K562 (cell line): Measurements from ENCODE around the gene FRMD1. TPM values are rescaled to one million over a fixed set of nuclear protein-coding genes. Genes with fewer than 3 reads are reported as not detected.

Experiments
- ATAC-seq: fragments of 200-7000 bp; cut with Tn5 transposase; 3 replicates; pipeline ENCODE4 v1.9.1; 2020; ENCODE audit warnings: moderate library complexity
- BruUV-seq: library from RNA; stranded (reverse); fragments of 400-500 nt; replicated peaks from 2 replicates; lab custom pipeline; 2021; lab: Mats Ljungman, UMichigan
- CTCF ChIA-PET: fragments of 300-600 bp; formaldehyde crosslinking; extraction: SDS; loops from one replicate; lab custom pipeline; 2021; ENCODE audit warnings: low intra/inter-chr PET ratio; lab: Yijun Ruan, JAX
- POLR2A ChIA-PET: fragments of 300-600, 350-650 bp; sonication (Branson Sonifier 250); formaldehyde crosslinking; extraction: SDS; loops from one replicate; lab custom pipeline; 2021; ENCODE audit warnings: antibody characterized with exemption, inconsistent platforms; lab: Yijun Ruan, JAX
- DNase-seq, 4 experiments: peaks; one replicate each; pipeline versions ENCODE4 v3.0.0 to v3.0.0-alpha.2; 2011 to 2018; ENCODE audit warnings: low spot score in 3 of 4, mixed read lengths in 3 of 4; ENCODE audit errors: extremely low read depth in 1 of 4
- FAIRE-seq: peaks from 2 replicates; lab custom pipeline; 2011; peaks lifted over from hg19 to GRCh38; lab: Jason Lieb, UNC
- H2AFZ ChIP-seq: 2 replicates; pipeline ENCODE4 v1.6.0; 2011; ENCODE audit warnings: low read depth, low read length, control low read depth, inconsistent platforms
- H3K27ac ChIP-seq: fragments of 200-600 bp; 3 replicates; pipeline ENCODE4 v1.8.0; 2011; ENCODE audit warnings: low read depth, mild to moderate bottlenecking, control low read depth, inconsistent platforms, low read length, moderate library complexity, mixed read lengths; ENCODE audit errors: extremely low read depth
- H3K27me3 ChIP-seq, 2 experiments: fragments of 300-600 bp in 1 of 2; 2 replicates in 1 of 2; 3 replicates in 1 of 2; pipeline versions ENCODE4 v1.6.0 to v1.8.0; 2011; ENCODE audit warnings: inconsistent platforms in 2 of 2, low read length in 2 of 2, mild to moderate bottlenecking in 1 of 2, mixed read lengths in 1 of 2, moderate library complexity in 1 of 2; ENCODE audit not compliant: control insufficient read depth in 2 of 2, insufficient read depth in 2 of 2
- H3K36me3 ChIP-seq: fragments of 300-600 bp; 3 replicates; pipeline ENCODE4 v1.8.0; 2011; ENCODE audit warnings: mild to moderate bottlenecking, low read length, inconsistent platforms; ENCODE audit not compliant: control insufficient read depth, insufficient read depth
- H3K4me1 ChIP-seq, 2 experiments: fragments of 200-600 bp in 1 of 2; replicated peaks in 1 of 2; 2 replicates in 1 of 2; 3 replicates in 1 of 2; pipeline versions ENCODE4 v1.5.1 to v1.8.0; 2011; ENCODE audit warnings: inconsistent platforms in 2 of 2, low read length in 2 of 2, mild to moderate bottlenecking in 1 of 2, mixed read lengths in 1 of 2, moderate library complexity in 1 of 2; ENCODE audit not compliant: control insufficient read depth in 2 of 2, insufficient read depth in 2 of 2
- H3K4me2 ChIP-seq: 2 replicates; pipeline ENCODE4 v1.6.1; 2011; ENCODE audit warnings: low read length, control low read depth, inconsistent platforms, mixed read lengths; ENCODE audit not compliant: insufficient read depth
- H3K4me3 ChIP-seq: fragments of 200-600 bp; sonication (generic), shearing (Covaris generic); 2 replicates; pipeline ENCODE4 v1.5.1; 2016; ENCODE audit warnings: control low read depth, inconsistent platforms
- H3K79me2 ChIP-seq: fragments of 200-600 bp; 3 replicates; pipeline ENCODE4 v1.8.0; 2011; ENCODE audit warnings: low read length, inconsistent platforms; ENCODE audit not compliant: control insufficient read depth, insufficient read depth
- H3K9ac ChIP-seq, 2 experiments: 2 replicates each; pipeline versions ENCODE4 v1.6.0 to v1.6.1; 2011; ENCODE audit warnings: low read depth in 2 of 2, low read length in 2 of 2, control low read depth in 1 of 2, inconsistent platforms in 1 of 2, mild to moderate bottlenecking in 1 of 2, mixed read lengths in 1 of 2; ENCODE audit not compliant: insufficient read depth in 1 of 2
- H3K9me1 ChIP-seq: one replicate; pipeline ENCODE4 v1.6.0; 2011; ENCODE audit warnings: inconsistent platforms, mild to moderate bottlenecking, low read length, moderate library complexity; ENCODE audit not compliant: control insufficient read depth, insufficient read depth
- H3K9me3 ChIP-seq: replicated peaks from 2 replicates; pipeline ENCODE4 v1.5.1; 2011; ENCODE audit warnings: low read depth, low read length, inconsistent platforms; ENCODE audit not compliant: control insufficient read depth, insufficient read depth
- H4K20me1 ChIP-seq: replicated peaks from 2 replicates; pipeline ENCODE4 v1.6.1; 2011; ENCODE audit warnings: low read length, inconsistent platforms, mixed read lengths; ENCODE audit not compliant: control insufficient read depth, insufficient read depth
- CBX8 ChIP-seq: fragments of 200-600 bp; sonication (generic); IDR thresholded peaks from 2 replicates; pipeline ENCODE4 v1.6.1; 2012; ENCODE audit warnings: borderline replicate concordance, mixed run types, low read depth, mild to moderate bottlenecking, moderate library complexity, mixed read lengths, low read length, control low read depth, inconsistent platforms; ENCODE audit not compliant: poor library complexity, severe bottlenecking; ENCODE audit errors: extremely low read depth
- EHMT2 ChIP-seq: fragments of 450-650 bp; IDR thresholded peaks from 2 replicates; pipeline ENCODE4 v1.6.1; 2018; ENCODE audit warnings: antibody characterized with exemption
- ESRRA ChIP-seq: fragments of 450-650 bp; IDR thresholded peaks from 2 replicates; pipeline ENCODE4 v1.6.1; 2014; ENCODE audit warnings: low read depth, mild to moderate bottlenecking, moderate library complexity, borderline replicate concordance
- FOXA1 ChIP-seq: fragments of 450-650 bp; IDR thresholded peaks from 2 replicates; pipeline ENCODE4 v1.6.1; 2016; ENCODE audit warnings: mild to moderate bottlenecking, borderline replicate concordance
- FOXK2 ChIP-seq, 2 experiments: fragments of 450-650 bp; IDR thresholded peaks in 1 of 2; conservative IDR thresholded peaks in 1 of 2; 2 replicates each; pipeline ENCODE4 v1.6.1; 2016; ENCODE audit warnings: low read depth in 2 of 2, mild to moderate bottlenecking in 1 of 2
- FOXP1 ChIP-seq: sonication (generic); formaldehyde crosslinking; IDR thresholded peaks from 2 replicates; pipeline ENCODE4 v1.8.0; 2022; ENCODE audit warnings: mild to moderate bottlenecking, missing genetic modification reagents
- MCM3 ChIP-seq: fragments of 450-650 bp; IDR thresholded peaks from 2 replicates; pipeline ENCODE4 v1.6.1; 2016
- MED1 ChIP-seq: sonication (generic); formaldehyde crosslinking; IDR thresholded peaks from 2 replicates; pipeline ENCODE4 v1.8.1; 2023; ENCODE audit warnings: missing genetic modification reagents, borderline replicate concordance
- NBN ChIP-seq: fragments of 450-650 bp; IDR thresholded peaks from 2 replicates; pipeline ENCODE4 v1.6.1; 2016; ENCODE audit warnings: low read depth, mild to moderate bottlenecking
- NFRKB ChIP-seq: fragments of 450-650 bp; IDR thresholded peaks from 2 replicates; pipeline ENCODE4 v1.6.1; 2016; ENCODE audit warnings: low read depth
- NR2F6 ChIP-seq: fragments of 450-650 bp; formaldehyde crosslinking; IDR thresholded peaks from 2 replicates; pipeline ENCODE4 v1.4.0; 2020; ENCODE audit warnings: mild to moderate bottlenecking
- RFX1 ChIP-seq: fragments of 450-650 bp; IDR thresholded peaks from 2 replicates; pipeline ENCODE4 v1.6.1; 2016; ENCODE audit warnings: mild to moderate bottlenecking, moderate library complexity
- TAF1 ChIP-seq: IDR thresholded peaks from 2 replicates; pipeline ENCODE4 v1.6.1; 2011; ENCODE audit warnings: mild to moderate bottlenecking, low read length, moderate library complexity; ENCODE audit not compliant: insufficient read depth, control insufficient read depth, severe bottlenecking; ENCODE audit errors: extremely low read depth
- TRIM24 ChIP-seq, 2 experiments: fragments of 450-650 bp; IDR thresholded peaks; 2 replicates each; pipeline ENCODE4 v1.6.1; 2016
- ZKSCAN3 ChIP-seq: fragments of 250-450 bp; sonication (Bioruptor Pico); IDR thresholded peaks from 2 replicates; pipeline ENCODE4 v1.4.0; 2020
- ZNF347 ChIP-seq: fragments of 450-650 bp; formaldehyde crosslinking; IDR thresholded peaks from 2 replicates; pipeline ENCODE4 v1.4.0; 2020; ENCODE audit warnings: low read depth, mild to moderate bottlenecking, moderate library complexity
- ZSCAN32 ChIP-seq: fragments of 450-650 bp; formaldehyde crosslinking; IDR thresholded peaks from 2 replicates; pipeline ENCODE4 v1.4.0; 2020; ENCODE audit warnings: mild to moderate bottlenecking, moderate library complexity
- WGBS: fragments of 100-300 bp; shearing (Covaris generic); methylation state at CpG from one replicate; pipeline ENCODE4 v1.1.6; 2016; ENCODE audit warnings: low coverage, mixed read lengths; ENCODE audit not compliant: insufficient coverage; ENCODE audit errors: missing lambda C conversion rate; 5-methylcytosine and 5-hydroxymethylcytosine counted together
- in situ Hi-C: fragments of 300-500 bp; cut with MboI; formaldehyde crosslinking; loops from 4 replicates; pipeline ENCODE4 v1.15.0; 2018; ENCODE audit warnings: inconsistent platforms, mixed read lengths
- intact Hi-C: fragments of 100-400 bp; cut with micrococcal nuclease; formaldehyde crosslinking; loops from 2 replicates; pipeline ENCODE4 v1.14.2; 2022
- polyA plus RNA-seq, 8 experiments: library from polyadenylated mRNA; depleted of rRNA in 4 of 8; stranded (reverse) in 5 of 8; unstranded in 3 of 8; fragments of >200 nt; fragmentation: Nextera tagmentation in 2 of 8; fragmentation: Illumina TruSeq in 1 of 8; extraction: Ambion mirVana in 2 of 8; extraction: Trizol in 1 of 8; gene quantifications; 2 replicates each; pipeline versions ENCODE4 v1.2.1 to v1.2.3, GENCODE V29; 2011 to 2014; ENCODE audit warnings: inconsistent platforms in 1 of 8, missing spikeins in 1 of 8
- total RNA-seq, 7 experiments: library from RNA; depleted of rRNA in 6 of 7; stranded (reverse); fragments of >200 nt in 6 of 7; fragmentation: Illumina TruSeq in 2 of 7; extraction: Trizol in 2 of 7; gene quantifications; 2 replicates each; pipeline versions ENCODE4 v1.2.1 to v1.2.3, GENCODE V29; 2011 to 2021; ENCODE audit warnings: low replicate concordance in 1 of 7
- TF ChIP-seq, protein P1 (sequence below): fragments of 250-450 bp; sonication (Bioruptor Pico); IDR thresholded peaks from 2 replicates; pipeline ENCODE4 v1.8.0; 2021; ENCODE audit warnings: moderate library complexity, mild to moderate bottlenecking, inconsistent platforms
- TF ChIP-seq, protein P2 (sequence below): IDR thresholded peaks from 3 replicates; pipeline ENCODE4 v1.6.1; 2011; ENCODE audit warnings: borderline replicate concordance, mild to moderate bottlenecking, moderate library complexity; ENCODE audit not compliant: insufficient read length; ENCODE audit errors: extremely low read depth
- TF ChIP-seq, protein P3 (sequence below): IDR thresholded peaks from 3 replicates; pipeline ENCODE4 v1.6.1; 2011; ENCODE audit warnings: borderline replicate concordance, mild to moderate bottlenecking; ENCODE audit not compliant: insufficient read length, insufficient read depth

FRMD1 gene
- total and polyA plus RNA-seq, 9 of the 15 experiments (the other 6 are each of a cell fraction or from before 2014, with no cell fraction given): 0.01 to 0.04 (median 0.01) TPM; not detected in 6

DNA sequence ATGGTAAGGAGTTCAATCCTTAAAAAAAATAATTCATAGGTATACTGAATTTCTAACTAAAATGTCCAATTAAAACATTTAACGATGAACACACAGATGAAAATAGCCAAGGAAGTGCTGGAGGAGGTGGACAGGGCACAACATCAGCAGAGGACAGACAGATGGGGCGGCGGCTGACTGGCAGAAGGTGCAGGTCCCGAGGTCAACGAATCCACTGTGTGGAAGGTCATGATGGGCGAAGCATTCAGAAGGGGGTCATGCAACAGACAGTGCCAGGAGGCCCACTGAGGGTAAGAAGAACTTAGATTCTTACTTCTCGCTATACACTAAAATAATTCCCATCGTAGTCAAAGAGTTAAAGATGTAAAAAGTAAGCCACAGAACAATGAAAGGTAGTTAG lies 34.2 kb upstream of the FRMD1 start (continued):
- no peak for TF ChIP-seq NFRKB
- TF ChIP-seq, protein P1, sequence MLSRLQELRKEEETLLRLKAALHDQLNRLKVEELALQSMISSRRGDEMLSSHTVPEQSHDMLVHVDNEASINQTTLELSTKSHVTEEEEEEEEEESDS: no peak
- no peak for TF ChIP-seq ZSCAN32 (CRISPR knock-in tag)
- TF ChIP-seq ZNF347 (CRISPR knock-in tag): no peak
- TF ChIP-seq FOXP1 (CRISPR knock-in tag): no peak
- TF ChIP-seq TRIM24 (IDR thresholded peaks at IDR 0.05): no peak
- no peak for TF ChIP-seq FOXK2 (conservative IDR thresholded peaks at IDR 0.05 in 1 of 2, IDR thresholded peaks at IDR 0.05 in 1 of 2; ENCODE audit: low read depth in 2 of 2)
- no peak for TF ChIP-seq ZKSCAN3 (CRISPR knock-in tag)

DNA sequence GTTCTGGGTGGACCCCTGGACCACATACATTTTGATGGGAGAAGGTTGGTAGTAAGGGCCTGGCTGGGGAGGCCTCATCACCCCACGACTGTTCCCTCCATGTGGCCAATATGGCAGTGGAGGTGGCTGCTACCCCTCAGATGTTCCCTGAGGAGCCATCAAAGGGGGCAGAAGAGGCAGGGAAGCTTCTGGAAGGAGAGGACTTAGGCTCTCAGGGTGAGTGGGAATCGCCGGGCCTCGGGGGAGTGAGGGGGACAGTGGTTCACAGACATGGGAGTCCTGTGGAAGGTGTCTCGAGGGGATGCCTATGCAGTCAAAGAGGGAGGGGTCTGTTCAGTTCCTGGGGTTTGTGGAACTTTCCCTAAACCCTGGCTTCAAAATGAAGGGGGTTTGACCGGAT lies 32.9 kb upstream of the FRMD1 start:
- Histone ChIP-seq H4K20me1 (no peaks in the 10 kb centered on the region), H3K4me2 (no peak overlapping the region), H3K9me1 (no peaks in the 10 kb centered on the region), H3K4me3 (no peak overlapping the region), H3K9ac (no peak overlapping the region), H3K36me3 (no peaks in the 10 kb centered on the region), H3K79me2 (no peaks in the 10 kb centered on the region), H3K27me3 (peaks cover 0 to 29% of the 10 kb centered on the region in 2 experiments; a peak in 4 of 5 replicates), H3K9me3 (no peaks in the 10 kb centered on the region), H3K4me1 (no peaks in the 10 kb centered on the region; a peak in 1 of 5 replicates), H3K27ac (no peak overlapping the region), H2AFZ (no peak overlapping the region)
- 2% methylated on average over 6 of the region's 6 CpGs for WGBS
- POLR2A ChIA-PET: interaction anchor here (0.6 to 0.7 kb wide), 2 partner anchors 18 to 112 kb away, joined by 3 read pairs; no protein-coding TSS in a partner anchor
- CTCF ChIA-PET: interaction anchor here (0.6 kb wide), 1 partner anchor 407 kb away, joined by 4 read pairs; no protein-coding TSS in a partner anchor
- FAIRE-seq (no peak), ATAC-seq (no peak), DNase-seq (no peak)
- intact Hi-C loops (no loop called here), in situ Hi-C loops (no loop called here)
- BruUV-seq: no TSS peak
- TF ChIP-seq NBN (no peak), NR2F6 (no peak), ESRRA (no peak), MED1 (no peak), RFX1 (no peak), EHMT2 (no peak), CBX8 (no peak), TAF1 (no peak), MCM3 (no peak), FOXA1 (no peak)
- TF ChIP-seq, protein P2, sequence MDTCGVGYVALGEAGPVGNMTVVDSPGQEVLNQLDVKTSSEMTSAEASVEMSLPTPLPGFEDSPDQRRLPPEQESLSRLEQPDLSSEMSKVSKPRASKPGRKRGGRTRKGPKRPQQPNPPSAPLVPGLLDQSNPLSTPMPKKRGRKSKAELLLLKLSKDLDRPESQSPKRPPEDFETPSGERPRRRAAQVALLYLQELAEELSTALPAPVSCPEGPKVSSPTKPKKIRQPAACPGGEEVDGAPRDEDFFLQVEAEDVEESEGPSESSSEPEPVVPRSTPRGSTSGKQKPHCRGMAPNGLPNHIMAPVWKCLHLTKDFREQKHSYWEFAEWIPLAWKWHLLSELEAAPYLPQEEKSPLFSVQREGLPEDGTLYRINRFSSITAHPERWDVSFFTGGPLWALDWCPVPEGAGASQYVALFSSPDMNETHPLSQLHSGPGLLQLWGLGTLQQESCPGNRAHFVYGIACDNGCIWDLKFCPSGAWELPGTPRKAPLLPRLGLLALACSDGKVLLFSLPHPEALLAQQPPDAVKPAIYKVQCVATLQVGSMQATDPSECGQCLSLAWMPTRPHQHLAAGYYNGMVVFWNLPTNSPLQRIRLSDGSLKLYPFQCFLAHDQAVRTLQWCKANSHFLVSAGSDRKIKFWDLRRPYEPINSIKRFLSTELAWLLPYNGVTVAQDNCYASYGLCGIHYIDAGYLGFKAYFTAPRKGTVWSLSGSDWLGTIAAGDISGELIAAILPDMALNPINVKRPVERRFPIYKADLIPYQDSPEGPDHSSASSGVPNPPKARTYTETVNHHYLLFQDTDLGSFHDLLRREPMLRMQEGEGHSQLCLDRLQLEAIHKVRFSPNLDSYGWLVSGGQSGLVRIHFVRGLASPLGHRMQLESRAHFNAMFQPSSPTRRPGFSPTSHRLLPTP: no peak
- TF ChIP-seq, protein P3, sequence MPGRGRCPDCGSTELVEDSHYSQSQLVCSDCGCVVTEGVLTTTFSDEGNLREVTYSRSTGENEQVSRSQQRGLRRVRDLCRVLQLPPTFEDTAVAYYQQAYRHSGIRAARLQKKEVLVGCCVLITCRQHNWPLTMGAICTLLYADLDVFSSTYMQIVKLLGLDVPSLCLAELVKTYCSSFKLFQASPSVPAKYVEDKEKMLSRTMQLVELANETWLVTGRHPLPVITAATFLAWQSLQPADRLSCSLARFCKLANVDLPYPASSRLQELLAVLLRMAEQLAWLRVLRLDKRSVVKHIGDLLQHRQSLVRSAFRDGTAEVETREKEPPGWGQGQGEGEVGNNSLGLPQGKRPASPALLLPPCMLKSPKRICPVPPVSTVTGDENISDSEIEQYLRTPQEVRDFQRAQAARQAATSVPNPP: no peak
